ENCODE data around the gene POU4F2.

DNA sequence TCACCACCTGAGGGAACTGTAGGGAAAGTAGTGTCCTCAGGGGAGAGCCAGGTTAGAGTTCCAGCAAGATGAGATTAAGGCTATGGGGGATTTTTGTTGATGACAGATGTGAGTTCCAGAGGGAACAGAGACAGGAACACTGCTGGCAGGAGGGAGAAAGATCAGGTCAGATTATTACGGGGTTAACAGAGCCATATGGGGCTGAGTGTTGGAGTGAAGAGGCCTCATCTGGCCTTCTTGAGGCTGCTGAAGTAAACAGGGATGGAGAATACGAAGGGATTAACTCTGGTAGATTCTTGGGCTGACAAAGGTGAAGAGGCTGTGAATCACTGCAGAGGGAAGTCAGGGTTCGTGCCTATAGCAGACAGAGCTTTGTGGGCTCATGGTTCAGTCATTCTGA, 47.9 kb upstream of the POU4F2 start:
- TF ChIP-seq, protein P1, sequence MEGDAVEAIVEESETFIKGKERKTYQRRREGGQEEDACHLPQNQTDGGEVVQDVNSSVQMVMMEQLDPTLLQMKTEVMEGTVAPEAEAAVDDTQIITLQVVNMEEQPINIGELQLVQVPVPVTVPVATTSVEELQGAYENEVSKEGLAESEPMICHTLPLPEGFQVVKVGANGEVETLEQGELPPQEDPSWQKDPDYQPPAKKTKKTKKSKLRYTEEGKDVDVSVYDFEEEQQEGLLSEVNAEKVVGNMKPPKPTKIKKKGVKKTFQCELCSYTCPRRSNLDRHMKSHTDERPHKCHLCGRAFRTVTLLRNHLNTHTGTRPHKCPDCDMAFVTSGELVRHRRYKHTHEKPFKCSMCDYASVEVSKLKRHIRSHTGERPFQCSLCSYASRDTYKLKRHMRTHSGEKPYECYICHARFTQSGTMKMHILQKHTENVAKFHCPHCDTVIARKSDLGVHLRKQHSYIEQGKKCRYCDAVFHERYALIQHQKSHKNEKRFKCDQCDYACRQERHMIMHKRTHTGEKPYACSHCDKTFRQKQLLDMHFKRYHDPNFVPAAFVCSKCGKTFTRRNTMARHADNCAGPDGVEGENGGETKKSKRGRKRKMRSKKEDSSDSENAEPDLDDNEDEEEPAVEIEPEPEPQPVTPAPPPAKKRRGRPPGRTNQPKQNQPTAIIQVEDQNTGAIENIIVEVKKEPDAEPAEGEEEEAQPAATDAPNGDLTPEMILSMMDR (IDR thresholded peaks at IDR 0.05), result no peak
- TF ChIP-seq EZH2phosphoT487 (IDR thresholded peaks at IDR 0.05), result no peak
